Astrocyte (in vitro differentiated cells and primary cell): ENCODE data around the gene BCAR3. TPM values are rescaled to one million over a fixed set of nuclear protein-coding genes. Genes with fewer than 3 reads are reported as not detected.

Source experiments
- DNase-seq: peaks from one replicate; pipeline ENCODE4 v3.0.0-alpha.2; 2010; ENCODE audit warnings: low read depth
- FAIRE-seq: peaks from 2 replicates; lab custom pipeline; 2011; peaks lifted over from hg19 to GRCh38; lab: Jason Lieb, UNC
- H2AFZ ChIP-seq: 2 replicates; pipeline ENCODE4 v1.6.0; 2012; ENCODE audit warnings: low read depth, low read length, inconsistent platforms
- H3K27ac ChIP-seq: 2 replicates; pipeline ENCODE4 v1.5.1; 2011; ENCODE audit warnings: low read depth, low read length, inconsistent platforms
- H3K27me3 ChIP-seq: 2 replicates; pipeline ENCODE4 v1.6.0; 2011; ENCODE audit warnings: low read length, inconsistent platforms; ENCODE audit not compliant: insufficient read depth
- H3K36me3 ChIP-seq: 2 replicates; pipeline ENCODE4 v1.5.1; 2011; ENCODE audit warnings: low read length, inconsistent platforms; ENCODE audit not compliant: insufficient read depth
- H3K4me1 ChIP-seq: 2 replicates; pipeline ENCODE4 v1.5.1; 2011; ENCODE audit warnings: low read length, inconsistent platforms; ENCODE audit not compliant: insufficient read depth
- H3K4me2 ChIP-seq: 2 replicates; pipeline ENCODE4 v1.6.0; 2012; ENCODE audit warnings: low read length, inconsistent platforms
- H3K4me3 ChIP-seq: 2 replicates; pipeline ENCODE4 v1.5.1; 2011; ENCODE audit warnings: low read depth, mild to moderate bottlenecking, low read length, inconsistent platforms; ENCODE audit not compliant: insufficient read depth
- H3K79me2 ChIP-seq: 2 replicates; pipeline ENCODE4 v1.6.0; 2012; ENCODE audit warnings: mild to moderate bottlenecking, low read length, inconsistent platforms; ENCODE audit not compliant: insufficient read depth
- H3K9ac ChIP-seq: 2 replicates; pipeline ENCODE4 v1.6.0; 2012; ENCODE audit warnings: mild to moderate bottlenecking, low read length, inconsistent platforms
- H3K9me3 ChIP-seq: 2 replicates; pipeline ENCODE4 v1.5.1; 2012; ENCODE audit warnings: low read depth, mild to moderate bottlenecking, low read length, inconsistent platforms; ENCODE audit not compliant: insufficient read depth
- H4K20me1 ChIP-seq: 2 replicates; pipeline ENCODE4 v1.6.0; 2012; ENCODE audit warnings: low read length, inconsistent platforms; ENCODE audit not compliant: insufficient read depth
- H3K27ac Mint-ChIP-seq: one replicate; pipeline ENCODE4 v1.8.0; 2021; ENCODE audit warnings: mild to moderate bottlenecking, mixed read lengths; ENCODE audit not compliant: unreplicated experiment
- H3K27me3 Mint-ChIP-seq: one replicate; pipeline ENCODE4 v1.8.0; 2021; ENCODE audit warnings: low read depth, mixed read lengths; ENCODE audit not compliant: unreplicated experiment
- H3K36me3 Mint-ChIP-seq: one replicate; pipeline ENCODE4 v1.8.0; 2021; ENCODE audit warnings: low read depth, mixed read lengths; ENCODE audit not compliant: unreplicated experiment
- H3K4me1 Mint-ChIP-seq: one replicate; pipeline ENCODE4 v1.8.0; 2021; ENCODE audit warnings: low read depth, mixed read lengths; ENCODE audit not compliant: unreplicated experiment
- H3K4me3 Mint-ChIP-seq: one replicate; pipeline ENCODE4 v1.8.0; 2021; ENCODE audit warnings: mild to moderate bottlenecking, moderate library complexity, mixed read lengths; ENCODE audit not compliant: unreplicated experiment
- H3K9me3 Mint-ChIP-seq: one replicate; pipeline ENCODE4 v1.8.0; 2021; ENCODE audit warnings: mild to moderate bottlenecking, mixed read lengths; ENCODE audit not compliant: unreplicated experiment
- CTCF ChIP-seq: IDR thresholded peaks from 2 replicates; pipeline ENCODE4 v1.5.1; 2011; ENCODE audit warnings: low read depth, mild to moderate bottlenecking, inconsistent platforms, low read length, moderate library complexity; ENCODE audit not compliant: insufficient read depth
- EZH2 ChIP-seq: IDR thresholded peaks from 2 replicates; pipeline ENCODE4 v1.6.1; 2012; ENCODE audit warnings: mild to moderate bottlenecking, low read length, inconsistent platforms; ENCODE audit not compliant: insufficient read depth
- total RNA-seq: library from RNA; stranded (reverse); gene quantifications from 2 replicates; pipeline ENCODE4 v1.2.1, GENCODE V29; 2021

BCAR3 gene
- total RNA-seq, 1 donor from 2014 or later: 30.0 TPM

- H3K4me3 Mint-ChIP-seq: no peak overlapping the region
- peaks cover 45% of the 10 kb centered on the region for H3K4me1 ChIP-seq
- TF ChIP-seq EZH2 (no peak), CTCF (no peak)
- no peak overlapping the region for H3K4me3 ChIP-seq
- no peak overlapping the region for H3K4me2 ChIP-seq
- H3K27me3 Mint-ChIP-seq: no peaks in the 10 kb centered on the region
- peaks cover 42% of the 10 kb centered on the region for H3K4me1 Mint-ChIP-seq
- no peak overlapping the region for H3K27ac ChIP-seq
- peaks cover 96% of the 10 kb centered on the region for H3K79me2 ChIP-seq
- H3K27me3 ChIP-seq: no peaks in the 10 kb centered on the region
- H3K9me3 ChIP-seq: no peaks in the 10 kb centered on the region
- peaks cover 7% of the 10 kb centered on the region for H3K36me3 Mint-ChIP-seq
- FAIRE-seq (no peak), DNase-seq (no peak)
- peaks cover 90% of the 10 kb centered on the region for H4K20me1 ChIP-seq
- H3K27ac Mint-ChIP-seq: no peak overlapping the region
- no peaks in the 10 kb centered on the region for H3K36me3 ChIP-seq
- no peak overlapping the region for H2AFZ ChIP-seq
- H3K9me3 Mint-ChIP-seq: no peaks in the 10 kb centered on the region
- H3K9ac ChIP-seq: no peak overlapping the region
Observed at GRCh38 chr1:93603601-93604000, 78.0 kb downstream of the BCAR3 start.

- Histone ChIP-seq H3K4me3 (no peak overlapping the region), H3K36me3 (no peaks in the 10 kb centered on the region), H3K4me1 (peaks cover 41% of the 10 kb centered on the region), H3K9me3 (no peaks in the 10 kb centered on the region), H3K27me3 (no peaks in the 10 kb centered on the region), H2AFZ (no peak overlapping the region), H4K20me1 (peaks cover 90% of the 10 kb centered on the region), H3K9ac (no peak overlapping the region), H3K27ac (no peak overlapping the region), H3K4me2 (no peak overlapping the region), H3K79me2 (peaks cover 96% of the 10 kb centered on the region)
- FAIRE-seq: no peak
- Mint-ChIP-seq H3K36me3 (peaks cover 7% of the 10 kb centered on the region), H3K9me3 (no peaks in the 10 kb centered on the region), H3K27ac (no peak overlapping the region), H3K4me1 (peaks cover 37% of the 10 kb centered on the region), H3K4me3 (no peak overlapping the region), H3K27me3 (no peaks in the 10 kb centered on the region)
- TF ChIP-seq CTCF (no peak), EZH2 (no peak)
- no peak for DNase-seq
Observed at GRCh38 chr1:93603106-93603505, 78.5 kb downstream of the BCAR3 start.

- TF ChIP-seq CTCF (no peak), EZH2 (no peak)
- Histone ChIP-seq H3K9me3 (no peaks in the 10 kb centered on the region), H3K4me2 (no peak overlapping the region), H3K79me2 (peaks cover 96% of the 10 kb centered on the region), H3K27me3 (no peaks in the 10 kb centered on the region), H4K20me1 (peaks cover 90% of the 10 kb centered on the region), H3K9ac (no peak overlapping the region), H3K36me3 (no peaks in the 10 kb centered on the region), H3K4me1 (peaks cover 31% of the 10 kb centered on the region), H3K4me3 (no peak overlapping the region), H3K27ac (no peak overlapping the region), H2AFZ (no peak overlapping the region)
- peaks cover 29% of the 10 kb centered on the region for H3K4me1 Mint-ChIP-seq
- H3K4me3 Mint-ChIP-seq: no peak overlapping the region
- DNase-seq (no peak), FAIRE-seq (no peak)
- H3K27me3 Mint-ChIP-seq: no peaks in the 10 kb centered on the region
- H3K36me3 Mint-ChIP-seq: peaks cover 5% of the 10 kb centered on the region
- H3K27ac Mint-ChIP-seq: no peak overlapping the region
- H3K9me3 Mint-ChIP-seq: no peaks in the 10 kb centered on the region
Observed at GRCh38 chr1:93602101-93602500, 79.5 kb downstream of the BCAR3 start.
